GM21423 (cell line): Measurements from ENCODE around the gene DAZL.
"Not testable (repeated sequence)": the region's sequence is repeated elsewhere in the genome, so short reads cannot be mapped to it uniquely, and the experiment has no call there.

Experiments used
- ATAC-seq: cut with Tn5 transposase; IDR thresholded peaks from one replicate; pipeline ENCODE4 v1.9.1; 2021; ENCODE audit warnings: mild to moderate bottlenecking, moderate library complexity; ENCODE audit not compliant: unreplicated experiment

The DAZL gene, protein sequence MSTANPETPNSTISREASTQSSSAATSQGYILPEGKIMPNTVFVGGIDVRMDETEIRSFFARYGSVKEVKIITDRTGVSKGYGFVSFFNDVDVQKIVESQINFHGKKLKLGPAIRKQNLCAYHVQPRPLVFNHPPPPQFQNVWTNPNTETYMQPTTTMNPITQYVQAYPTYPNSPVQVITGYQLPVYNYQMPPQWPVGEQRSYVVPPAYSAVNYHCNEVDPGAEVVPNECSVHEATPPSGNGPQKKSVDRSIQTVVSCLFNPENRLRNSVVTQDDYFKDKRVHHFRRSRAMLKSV

DNA sequence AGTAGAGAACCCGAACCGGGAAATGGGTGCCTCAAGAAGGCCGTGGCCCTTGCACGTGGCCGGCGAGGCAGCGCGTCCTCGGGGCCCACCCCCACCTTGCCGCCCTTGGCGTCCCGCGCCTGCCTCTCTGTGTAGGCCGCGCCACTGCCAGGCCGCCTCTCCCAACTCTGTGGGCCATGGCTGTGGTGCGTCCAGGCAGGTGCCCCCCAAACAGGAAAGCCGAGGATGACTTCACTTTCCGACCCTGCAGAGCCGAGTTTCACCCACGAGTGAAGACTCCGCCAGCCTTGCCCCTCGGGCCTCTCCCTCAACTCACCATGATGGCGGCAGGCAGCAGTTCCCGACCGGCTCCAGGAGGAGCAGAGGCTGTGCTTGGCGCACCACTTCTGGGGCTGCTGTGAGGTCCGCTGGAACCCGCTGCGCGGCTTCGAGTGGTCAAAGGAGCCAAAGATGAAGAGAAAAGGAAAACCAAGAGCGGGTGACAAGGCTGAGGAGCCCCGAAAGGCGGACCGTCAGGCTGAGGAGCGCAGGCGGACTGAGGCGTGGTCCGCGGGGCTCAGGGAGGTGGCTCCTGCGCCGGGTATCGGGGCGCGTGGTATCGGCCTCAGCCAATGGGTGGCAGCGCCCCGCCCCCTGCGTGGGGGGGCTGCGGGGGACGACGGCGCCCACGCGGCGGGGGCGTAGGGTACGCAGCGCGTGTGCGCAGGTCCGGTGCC lies at the start of gene DAZL:
Gene DAZL (minus strand): TSS at position 537 of the 716 bp plus-strand sequence. CDS start 218 bp downstream, at position 319.
- ATAC-seq = no peak

DNA sequence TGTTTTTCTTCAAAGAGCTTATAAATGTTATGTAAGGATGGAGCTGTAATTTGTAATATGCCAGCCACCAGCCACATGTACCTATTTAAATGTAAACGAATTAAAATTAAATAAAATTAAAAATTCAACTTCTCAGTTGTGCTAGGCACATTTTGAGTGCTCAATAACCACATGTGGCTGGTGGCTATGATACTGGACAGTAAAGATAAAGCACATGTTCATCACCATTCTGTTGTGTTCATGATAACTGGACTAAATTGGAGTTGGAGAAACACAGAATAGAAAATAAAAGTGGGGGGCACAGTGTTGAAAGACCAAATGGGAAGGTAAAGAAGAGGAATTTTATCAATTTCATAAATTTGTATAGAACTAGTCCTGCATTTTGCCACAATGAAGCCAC lies 49.8 kb upstream of the DAZL start:
- no peak for ATAC-seq

DNA sequence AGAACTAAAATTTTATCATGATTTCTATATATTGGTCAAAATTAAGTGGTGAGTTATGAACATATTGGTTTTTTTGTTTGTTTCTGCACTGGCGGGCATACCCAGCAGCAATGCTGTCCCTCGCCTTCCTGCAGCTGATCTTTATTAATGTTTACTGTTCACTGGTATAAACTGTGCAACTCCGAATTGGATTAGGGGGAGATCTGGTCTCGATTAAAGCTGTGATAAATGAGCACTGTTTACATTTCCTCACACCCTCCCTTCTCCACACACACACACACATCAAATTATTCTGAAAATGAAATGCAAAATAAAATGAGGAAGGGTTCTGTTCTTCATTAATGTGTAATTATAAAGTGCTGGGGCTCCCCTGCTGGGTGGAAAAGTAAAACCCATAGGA lies 48.5 kb upstream of the DAZL start:
- ATAC-seq = no peak

DNA sequence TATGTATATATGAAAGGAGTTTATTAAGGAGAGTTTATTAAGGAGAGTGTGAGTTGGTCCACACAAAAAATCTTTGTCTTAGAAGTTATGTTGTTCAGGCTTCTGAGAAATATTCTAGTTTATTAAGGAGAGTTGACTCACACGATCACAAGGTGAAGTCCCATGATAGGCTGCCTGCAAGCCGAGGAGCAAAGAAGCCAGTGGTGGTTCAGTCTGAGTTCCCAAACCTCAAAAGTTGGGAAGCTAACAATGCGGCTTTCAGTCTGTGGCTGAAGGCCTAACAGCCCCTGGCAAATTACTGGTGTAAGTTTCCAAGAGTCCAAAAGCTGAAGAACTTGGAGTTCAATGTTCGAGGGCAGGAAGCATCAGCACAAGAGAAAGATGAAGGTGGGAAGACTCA lies 42.4 kb upstream of the DAZL start:
- ATAC-seq = no peak

DNA sequence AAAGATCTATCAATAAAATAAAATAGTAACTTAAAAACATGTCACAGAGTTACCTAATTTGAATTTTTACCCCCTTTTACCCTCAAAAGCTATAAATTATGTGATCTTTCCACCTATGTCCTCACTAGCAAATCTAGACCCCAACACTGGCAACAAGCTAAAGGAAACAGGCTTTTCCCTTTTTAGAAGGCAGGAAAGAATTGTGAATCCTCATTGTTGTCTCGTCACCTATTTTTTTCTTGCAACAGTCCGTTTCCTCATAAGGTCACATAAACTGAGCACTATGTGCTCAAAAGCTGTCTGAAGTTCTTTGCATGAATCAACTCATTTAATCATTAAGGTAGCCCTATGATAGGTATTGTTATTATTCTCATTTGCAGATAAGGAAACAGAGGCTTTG lies 34.6 kb upstream of the DAZL start:
- ATAC-seq = no peak

DNA sequence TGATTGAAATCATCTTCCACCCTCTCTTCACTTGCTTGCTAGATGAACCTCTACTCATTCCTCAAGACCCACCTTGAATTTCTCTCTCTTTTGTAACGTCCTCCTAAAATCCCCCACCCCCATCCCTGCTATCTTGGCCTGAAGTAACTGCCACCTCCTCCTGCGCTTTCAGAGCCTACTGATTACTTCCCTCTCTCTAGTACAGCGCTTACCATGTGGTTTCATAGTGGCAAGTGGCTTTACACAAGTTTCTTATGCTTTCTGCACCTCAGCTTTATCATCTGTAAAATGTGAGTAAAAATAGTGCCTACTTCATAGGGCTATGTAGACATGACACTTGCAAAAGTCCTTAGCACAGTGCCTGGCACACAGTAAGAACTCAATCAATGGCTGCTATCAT lies 28.7 kb upstream of the DAZL start:
- no peak for ATAC-seq

DNA sequence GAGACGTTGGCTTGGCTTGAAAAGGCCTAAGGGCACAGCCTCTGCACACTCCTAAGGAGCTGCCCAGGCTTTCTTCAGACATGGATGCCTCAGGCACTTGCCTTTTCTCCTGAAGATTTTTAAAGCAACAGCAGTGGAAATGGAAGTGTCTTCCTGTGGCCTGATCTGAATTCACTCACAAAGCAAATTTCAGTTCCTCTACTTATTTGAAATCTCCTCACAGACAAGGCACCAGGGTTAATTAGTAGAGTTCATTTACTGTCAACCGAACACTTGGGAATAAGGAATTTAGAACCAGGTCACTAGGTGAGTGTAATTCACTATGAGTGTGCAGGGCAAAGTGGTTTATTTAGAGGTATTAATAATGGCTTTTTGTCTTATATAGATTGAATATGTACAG lies 27.2 kb upstream of the DAZL start:
- no peak for ATAC-seq

DNA sequence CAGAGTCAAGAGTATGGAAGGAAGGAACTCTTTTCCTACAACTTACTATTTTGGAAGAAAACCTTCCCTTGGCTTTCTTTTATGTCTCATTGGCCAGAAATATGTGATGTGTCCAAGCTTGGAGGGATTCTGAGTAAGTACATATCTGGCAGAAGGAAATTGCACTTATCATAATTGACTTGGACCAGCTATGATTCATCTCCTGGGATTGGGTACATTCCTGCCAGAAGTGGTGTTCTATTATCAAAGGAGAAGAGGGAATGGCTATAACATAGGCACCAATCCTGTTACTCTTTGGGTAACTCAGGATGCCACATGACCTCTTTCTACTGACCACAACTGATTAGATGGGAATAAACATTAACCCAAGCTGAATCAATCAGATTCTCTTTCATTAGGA lies 13.5 kb upstream of the DAZL start:
- no peak for ATAC-seq

DNA sequence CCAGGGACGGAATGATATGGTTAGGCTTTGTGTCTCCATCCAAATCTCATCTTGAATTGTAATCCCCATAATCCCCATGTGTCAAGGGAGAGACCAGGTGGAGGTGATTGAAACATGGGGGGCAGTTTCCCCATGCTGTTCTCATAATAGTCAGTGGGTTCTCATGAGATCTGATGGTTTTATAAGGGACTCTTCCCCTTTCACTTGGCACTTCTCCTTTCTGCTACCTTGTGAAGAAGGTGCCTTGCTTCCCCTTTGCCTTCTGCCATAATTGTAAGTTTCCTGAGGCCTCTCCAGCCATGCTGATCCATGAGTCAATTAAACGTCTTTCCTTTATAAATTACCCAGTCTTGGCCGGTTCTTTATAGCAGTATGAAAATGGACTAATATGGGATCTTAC lies 11.9 kb upstream of the DAZL start:
- not testable (repeated sequence) for ATAC-seq

DNA sequence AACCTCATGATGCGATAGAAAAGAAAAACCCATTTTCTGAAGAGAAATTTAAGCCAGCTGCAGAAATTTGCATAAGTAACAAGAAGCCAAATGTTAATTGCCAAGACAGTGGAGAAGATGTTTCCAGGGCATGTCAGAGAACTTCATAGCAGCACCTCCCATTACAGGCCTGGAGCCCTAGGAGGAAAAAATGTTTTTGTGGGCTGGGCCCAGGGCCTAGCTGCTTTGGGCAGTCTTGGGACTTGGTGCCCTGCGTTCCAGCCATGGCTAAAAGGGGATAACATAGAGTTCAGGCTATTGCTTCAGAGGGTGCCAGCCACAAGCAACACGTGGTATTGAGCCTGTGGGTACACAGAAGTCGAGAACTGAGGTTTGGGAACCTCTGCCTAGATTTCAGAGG lies 10.9 kb upstream of the DAZL start:
- no peak for ATAC-seq

DNA sequence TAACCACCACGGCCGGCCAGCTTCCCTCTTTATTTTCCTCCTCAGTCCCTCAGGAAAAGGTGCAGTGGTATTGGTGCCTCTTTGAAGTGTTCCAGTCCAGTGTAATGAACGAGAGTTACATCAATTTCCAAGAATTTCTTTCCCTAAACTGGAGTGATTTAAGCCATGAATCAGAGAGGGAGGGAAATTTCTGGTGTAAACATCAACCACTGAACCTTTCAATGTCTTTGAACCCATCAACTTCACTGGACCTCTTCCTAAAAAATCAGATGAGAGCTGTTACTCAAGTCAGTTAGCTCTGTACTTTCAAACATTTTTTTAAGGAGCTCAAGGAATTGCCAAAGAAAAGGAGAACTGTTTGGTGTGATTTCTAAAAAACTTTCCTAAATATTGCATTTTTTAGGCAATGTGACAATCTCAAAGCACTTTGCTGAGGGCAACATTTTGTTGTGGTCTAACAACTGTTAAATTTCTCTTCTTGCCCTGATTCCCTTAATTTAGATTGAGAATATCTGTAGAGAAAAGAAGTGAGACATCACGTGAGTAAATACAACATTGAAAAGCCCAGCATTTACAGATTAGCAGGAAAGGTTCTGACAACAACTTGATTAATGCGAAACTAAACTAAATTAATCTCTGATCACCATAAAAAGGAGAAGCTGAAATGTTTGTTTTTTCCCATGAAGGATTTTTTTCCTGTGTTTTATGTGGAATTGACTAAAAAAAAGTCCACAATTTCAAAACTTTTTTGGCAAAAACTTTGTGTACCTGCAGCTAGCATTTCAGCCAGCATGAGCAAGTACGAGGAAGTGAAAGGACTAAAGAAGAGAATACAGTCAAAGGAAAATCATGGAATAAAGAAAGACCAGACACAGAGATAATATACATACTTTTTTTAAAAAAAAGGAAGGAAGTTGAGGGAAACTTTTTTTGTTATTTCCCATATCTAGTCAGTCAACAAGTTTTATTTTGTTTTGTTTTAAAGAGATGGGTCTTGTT lies 9.1 kb upstream of the DAZL start:
- ATAC-seq = no peak

DNA sequence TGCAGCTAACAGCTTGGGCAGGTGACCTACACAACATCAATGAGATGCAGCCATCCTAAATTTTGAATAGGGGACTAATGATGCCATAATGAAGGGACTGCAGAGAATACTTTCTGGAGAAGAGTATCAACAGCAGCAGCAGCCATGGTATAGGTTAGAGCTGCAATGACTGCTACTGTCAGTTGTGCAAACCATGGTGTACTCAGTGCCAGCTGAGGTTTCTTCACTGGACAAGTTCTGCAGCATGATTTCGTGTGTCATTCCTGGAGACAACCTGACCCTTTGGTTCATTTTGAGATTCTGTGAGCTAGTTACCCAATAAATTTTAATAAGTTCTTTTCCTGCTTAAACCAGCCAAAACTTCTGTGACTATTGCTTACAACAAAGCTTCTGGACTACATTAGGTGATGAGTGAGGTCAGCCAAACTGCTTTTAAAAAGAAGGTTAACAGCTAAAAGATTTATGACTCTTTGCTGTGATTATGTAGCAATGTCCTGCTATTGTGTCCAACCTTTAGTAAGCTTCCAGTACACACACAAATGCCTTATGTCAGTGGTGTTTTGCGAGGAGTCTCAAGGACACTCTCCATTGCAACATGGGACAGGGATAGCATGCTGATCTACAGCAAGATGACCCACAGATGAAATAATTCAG lies 4.8 kb upstream of the DAZL start:
- no peak for ATAC-seq

DNA sequence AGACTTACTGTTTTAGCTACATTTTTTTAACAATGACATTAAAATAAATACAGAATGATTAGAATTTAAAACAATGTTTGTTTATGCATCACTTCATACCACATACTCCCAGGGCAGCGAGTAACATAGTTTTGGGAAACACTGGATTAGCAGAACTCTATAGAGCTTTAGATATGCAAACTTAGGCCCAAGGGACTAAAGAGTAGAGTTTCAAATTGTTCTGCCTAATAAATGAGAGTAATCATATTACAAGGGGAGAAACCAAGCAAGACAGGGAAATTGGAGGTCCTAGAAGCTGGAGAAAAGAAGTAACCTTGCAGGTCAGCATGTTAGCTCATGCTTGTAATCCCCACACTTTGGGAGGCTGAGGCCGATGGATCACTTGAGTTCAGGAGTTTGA lies 3.6 kb upstream of the DAZL start:
- ATAC-seq = no peak

DNA sequence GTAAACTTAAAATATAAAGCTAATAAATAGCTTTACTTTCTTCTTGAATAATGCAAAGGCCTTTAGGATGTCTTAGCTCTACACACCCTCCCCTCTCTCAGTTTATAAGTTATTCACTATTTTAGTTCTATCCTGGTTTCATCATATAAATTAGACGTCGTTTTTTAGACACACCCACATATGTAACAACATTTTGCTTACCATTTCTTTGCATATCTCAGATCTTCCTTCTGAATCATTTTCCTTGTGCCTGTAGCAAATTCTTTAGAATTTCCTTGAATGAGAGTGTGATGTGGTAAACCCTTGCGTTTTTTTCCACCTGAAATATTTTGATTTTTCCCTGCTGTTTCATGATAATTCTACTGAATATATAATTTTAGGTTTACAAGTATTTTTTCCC lies 2.5 kb upstream of the DAZL start:
- ATAC-seq = no peak

DNA sequence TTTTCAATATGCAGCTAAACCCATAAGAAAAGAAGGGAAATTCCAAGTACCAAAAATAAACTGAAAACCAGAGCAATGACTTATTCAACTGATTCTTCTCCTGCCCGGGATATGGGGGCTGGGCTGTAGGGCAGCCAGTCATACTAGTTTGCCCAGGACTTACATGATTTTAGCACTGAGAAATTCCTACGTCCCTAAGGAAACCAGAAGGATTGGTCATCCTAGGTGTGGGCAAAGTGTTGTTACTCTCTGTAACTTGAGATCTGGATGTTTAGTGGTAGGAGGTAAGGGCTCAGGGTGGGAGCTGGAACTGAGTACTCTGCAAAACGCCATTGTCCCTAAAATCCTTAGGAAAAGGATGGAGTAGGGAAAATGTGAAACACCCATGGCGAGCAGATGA lies 1.2 kb upstream of the DAZL start:
- ATAC-seq = no peak

DNA sequence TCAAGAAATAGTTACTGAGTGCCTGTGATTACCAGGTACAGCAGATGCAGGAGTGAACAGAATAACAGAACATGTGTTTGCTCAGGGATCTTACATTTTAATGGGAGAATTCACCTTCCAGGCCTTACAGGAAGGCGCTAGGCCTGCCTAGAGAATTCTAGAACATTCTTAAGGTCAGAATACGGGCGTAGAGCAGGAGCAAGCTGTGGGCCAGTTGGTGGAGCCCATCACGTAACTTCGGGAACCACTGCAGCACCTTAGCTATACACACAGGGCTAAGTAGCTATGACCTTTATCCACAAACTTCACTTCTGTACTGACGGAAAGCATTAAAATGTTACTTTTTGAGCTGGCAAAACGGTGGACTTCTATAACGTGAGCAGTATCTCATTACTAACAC lies 743 bp upstream of the DAZL start:
- no peak for ATAC-seq

DNA sequence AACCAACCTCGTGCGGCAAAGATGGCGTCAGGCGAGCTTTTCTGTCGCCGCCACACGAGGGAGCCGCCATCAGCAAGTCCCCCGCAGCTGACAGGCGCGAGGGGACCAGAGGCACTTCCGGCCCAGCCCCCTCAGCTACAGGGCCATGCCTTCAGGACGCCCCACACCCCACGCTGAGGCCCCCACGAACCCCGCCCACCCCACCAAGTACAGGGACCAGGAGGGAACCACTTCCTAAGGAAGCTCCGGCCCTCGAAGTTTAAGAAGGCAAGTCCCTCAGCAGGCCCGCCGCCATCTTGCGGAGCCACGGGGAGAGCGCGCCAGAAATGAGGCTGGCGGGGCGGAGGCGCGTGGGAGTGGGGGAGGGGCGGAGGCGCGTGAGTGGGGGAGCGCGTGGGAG lies 790 bp downstream of the DAZL start:
- no peak for ATAC-seq

DNA sequence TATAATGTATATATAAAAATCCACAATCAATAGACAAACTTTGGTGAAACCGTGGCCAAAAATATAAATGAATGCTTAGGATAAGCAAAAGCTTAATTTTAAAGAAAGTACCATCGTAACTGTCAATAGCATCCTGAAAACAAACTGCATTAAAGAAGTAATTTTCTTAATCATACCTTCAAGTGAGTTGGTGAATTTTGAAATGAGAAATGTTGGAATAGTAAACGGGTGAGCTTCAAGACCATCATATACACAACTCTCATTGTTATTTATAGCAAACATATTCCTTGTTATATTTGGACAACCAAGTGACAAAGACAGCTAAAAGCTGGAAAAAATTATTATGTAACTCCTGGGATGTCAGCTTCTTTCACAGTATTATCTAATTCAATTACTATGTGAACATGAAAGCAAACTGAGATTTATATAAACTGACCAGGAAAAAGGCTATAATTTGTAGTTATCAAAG lies 3.7 kb downstream of the DAZL start:
- no peak for ATAC-seq

DNA sequence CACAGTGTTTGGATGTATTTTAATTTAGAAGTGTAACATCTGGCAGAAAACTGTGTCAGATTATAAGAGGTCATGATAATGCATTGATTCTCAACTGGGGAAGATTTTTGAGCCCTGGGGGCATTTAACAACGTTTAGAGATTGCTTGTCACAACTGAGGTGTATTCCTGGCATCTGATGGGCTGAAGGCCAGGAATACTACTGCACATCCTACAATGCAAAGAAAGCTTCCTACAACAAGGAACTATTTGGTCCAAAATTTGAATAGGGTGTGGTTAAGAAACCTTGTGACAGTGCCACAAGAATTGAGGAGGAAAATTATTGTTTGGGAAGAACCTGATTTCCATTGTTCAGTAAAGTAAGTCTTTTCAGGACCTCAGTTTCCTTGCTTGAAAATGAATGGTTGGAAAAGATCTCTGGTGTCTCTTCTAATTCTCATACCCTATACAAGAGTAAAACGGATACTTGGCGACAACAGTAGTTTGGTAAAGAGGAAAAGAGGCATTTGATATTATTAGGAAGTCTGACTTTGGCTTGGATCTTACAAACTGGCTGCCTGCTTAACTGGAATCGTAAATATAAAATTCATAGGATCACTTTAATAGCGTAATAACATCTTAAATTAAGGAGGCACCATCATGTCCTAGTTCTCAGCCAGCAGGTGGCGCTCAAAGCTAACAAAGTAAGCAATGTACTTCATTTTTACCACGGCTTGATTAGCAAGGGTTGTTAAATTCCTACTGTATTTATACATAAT lies 4.3 kb downstream of the DAZL start:
- no peak for ATAC-seq

DNA sequence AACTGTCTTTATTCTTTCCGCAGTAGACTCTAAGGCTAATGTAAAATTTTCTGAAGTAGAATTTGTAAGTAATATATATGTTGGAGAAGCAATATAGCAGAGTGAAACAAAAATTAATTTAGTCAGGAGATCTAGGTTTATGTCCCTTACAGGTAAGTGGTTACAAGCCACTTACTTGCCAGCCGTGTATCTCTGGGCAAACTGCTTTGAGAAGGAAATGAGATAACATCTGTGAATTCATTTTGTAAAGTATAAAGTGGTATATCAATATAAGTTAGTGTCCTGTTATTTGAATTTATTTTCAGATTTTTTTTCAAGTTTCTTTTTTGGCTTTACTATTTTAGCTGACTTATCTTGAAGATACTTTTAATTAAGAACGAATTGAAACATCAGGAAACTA lies 5.5 kb downstream of the DAZL start:
- no peak for ATAC-seq
